DMS153 treated with DMSO at 0.1 percent for 48 hours (cell line): Measurements from ENCODE around the gene SBF2.
"Not testable (repeated sequence)": the region's sequence is repeated elsewhere in the genome, so short reads cannot be mapped to it uniquely, and the experiment has no call there.

ENCODE experiments used
- DNase-seq: peaks from one replicate; lab custom pipeline; 2025; ENCODE audit not compliant: unreplicated experiment; lab: John Stamatoyannopoulos, UW

Gene SBF2

DNA sequence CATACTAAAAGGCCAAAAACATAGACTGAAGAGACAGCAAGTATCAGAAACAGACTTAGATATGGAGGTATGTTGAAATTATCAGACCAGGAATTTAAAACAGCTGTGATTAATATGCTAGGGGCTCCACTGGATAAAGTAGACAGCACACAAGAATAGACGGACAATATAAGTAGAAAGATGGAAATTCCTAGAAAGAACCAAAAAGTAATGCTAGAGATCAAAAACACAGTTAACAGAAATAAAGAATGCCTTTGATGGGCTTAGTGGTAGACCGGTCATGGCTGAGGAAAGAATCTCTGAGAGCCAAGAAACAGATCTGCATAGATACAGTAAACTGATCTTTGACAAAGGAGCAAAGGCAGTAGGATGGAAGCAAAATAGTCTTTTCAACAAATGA is 380.0 kb downstream of the SBF2 start:
- DNase-seq = no peak

DNA sequence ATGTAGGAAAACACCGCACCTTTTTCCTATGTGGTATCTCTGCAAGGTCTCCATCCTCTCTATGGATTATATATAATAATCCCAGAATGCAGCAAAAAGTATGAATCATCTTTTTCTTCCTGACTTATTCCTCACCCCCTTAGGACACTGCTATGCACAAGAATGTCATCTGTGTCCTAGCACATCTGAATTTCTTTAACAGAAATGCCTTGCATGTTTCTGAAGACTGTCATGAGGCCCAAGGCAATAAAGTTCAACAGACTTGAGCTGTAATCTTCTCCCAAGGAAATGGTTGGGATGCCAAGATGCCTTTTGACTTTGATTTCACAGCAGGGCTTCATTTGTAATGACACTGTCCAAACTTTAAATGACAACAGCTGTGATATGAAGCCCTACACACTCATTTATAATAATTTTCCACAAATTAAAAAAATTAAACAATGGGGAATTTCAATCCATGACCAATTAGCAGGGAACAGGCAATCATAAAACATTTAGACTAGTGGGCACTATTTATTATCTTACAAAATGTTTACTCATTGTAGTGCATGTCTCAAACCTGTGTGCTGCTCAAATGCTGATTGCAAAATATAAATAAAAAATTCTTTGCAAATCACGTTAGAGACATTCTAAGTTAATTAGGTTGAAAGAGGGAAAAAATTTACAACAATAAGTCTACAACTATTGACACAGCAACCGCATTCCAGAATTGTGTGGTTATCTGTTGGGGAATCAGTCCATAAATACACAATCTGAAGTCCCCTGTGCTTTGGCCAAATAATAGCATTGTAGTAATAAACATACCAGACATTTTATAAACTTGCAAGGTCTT is 387.8 kb downstream of the SBF2 start:
- no peak for DNase-seq

DNA sequence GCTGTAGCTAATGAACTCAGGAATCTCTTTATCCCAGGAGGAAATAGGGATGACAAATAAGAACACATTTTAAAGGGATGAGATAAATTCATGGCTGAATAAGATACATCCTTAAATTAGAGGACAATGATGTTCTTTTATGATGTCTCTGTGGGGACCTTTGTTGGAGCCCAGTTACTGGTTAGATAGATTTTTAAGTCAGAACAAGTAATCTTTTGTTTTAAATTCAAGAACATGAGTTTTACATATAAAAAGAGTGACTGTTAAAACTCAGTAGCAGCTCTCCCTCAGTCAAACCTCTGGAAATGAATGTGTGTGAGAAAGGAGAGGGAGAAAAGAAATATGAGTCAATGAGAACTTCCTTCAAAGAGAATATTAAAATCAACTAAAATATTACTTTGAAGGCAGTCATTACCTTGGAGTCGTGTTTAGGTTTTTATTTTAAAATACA is 388.5 kb downstream of the SBF2 start:
- no peak for DNase-seq

DNA sequence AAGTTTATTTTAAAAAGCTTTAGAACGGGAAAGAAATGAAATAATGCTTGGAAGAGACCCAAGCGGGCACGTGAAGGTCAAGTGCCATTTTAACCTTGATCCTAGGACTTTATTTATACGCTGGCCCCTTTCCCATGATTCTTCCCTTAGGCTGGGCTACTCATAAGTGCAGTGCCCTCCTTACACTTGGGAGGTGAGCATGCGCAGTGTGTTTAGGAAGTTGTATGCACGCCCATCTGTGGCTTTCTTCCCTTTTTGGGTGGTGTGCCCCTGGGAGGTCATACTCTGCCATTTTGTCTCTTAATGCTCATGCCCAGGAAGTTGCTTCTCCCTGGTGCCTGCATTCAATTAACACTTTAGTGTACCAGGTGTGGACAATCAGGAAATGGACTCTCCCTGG is 390.4 kb downstream of the SBF2 start:
- DNase-seq = no peak

DNA sequence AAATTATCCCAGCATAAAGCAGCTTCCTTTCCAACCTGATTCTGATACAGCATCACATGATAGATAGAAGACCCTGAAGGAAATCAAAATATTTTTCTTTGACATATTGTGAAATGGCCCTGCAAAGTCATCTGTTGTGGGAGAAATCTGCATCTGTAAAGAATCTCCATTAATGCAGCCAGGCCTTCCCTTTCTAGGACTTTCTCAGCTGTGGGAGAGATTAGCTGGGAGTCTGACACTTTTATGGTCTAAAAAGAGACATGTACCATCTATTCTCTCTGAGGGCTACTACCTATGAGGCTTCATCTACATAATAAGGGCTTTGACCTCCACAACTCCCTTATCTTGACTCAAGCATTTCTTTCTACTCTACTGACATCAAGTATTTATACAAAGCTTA is 392.1 kb downstream of the SBF2 start:
- DNase-seq = no peak

DNA sequence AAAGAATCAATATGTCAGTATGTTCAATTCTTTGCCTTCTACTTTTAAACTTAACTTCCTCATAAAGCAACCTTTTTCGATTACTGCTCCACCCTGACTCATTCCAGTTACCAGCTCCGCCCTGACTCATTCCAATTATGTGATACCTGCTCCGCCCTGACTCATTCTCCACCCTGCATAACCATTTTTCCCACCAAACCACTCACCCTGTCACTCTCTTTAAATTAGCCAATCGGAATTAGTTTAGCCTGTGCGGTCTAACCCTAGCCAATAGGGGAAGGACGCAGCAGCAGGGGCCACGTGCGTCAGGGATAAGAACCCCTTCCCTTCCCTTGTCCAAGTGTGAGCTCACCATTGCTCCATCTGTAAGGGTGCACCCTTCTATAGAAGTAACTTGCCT is 393.8 kb downstream of the SBF2 start:
- not testable (repeated sequence) for DNase-seq

DNA sequence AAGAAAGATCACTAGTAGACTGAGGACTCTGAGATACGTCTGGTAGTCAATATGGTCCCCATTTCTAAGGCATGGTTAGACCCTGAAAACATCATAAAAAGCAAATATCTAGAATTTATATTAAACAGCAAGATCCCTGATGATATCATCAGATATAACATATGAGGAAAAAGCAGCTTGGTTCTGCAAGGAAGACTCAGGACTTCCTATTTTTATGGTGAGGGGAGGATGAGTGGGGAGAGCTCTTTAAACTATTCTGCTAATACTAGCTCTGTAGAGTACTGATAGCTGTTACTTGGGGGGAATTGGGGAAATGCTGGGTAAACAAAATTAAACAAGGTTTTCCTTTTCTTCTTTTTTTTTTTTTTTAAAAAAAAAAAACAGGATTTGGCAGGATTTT is 394.3 kb downstream of the SBF2 start:
- DNase-seq = no peak

DNA sequence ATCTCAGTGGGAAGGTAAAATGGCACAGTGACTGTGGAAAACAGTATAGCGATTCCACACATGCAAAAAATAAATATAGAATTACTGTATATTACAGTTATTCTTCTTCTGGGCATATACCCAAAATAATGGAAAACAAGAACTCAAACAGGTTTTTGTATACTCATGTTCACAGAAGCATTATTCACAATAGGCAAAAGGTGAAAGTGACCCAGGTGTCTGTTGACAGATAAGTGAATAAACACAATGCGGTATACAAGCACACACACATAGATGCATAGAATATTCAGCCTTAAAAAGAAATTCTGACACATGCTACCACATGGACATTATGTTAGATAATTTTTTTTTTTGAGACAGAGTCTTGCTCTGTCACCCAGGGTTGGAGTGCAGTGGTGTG is 397.1 kb downstream of the SBF2 start:
- no peak for DNase-seq

DNA sequence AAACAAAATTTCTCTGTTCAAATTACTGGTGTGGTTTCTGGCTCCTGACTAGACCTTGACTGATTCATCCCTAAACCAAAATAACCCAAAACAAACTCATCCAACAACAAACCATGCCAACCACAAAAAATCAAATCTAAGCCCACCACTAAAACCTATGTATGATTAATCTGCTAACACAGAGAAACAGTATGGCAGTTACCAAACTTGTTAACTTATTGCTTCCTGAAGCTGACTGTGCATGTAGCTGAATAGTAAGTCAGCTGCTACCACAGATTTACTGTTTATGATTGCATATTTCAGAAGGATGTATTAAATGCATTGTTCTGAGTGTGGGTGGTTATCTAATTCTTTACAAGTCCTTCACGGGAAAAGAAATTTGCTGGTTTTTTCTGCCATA is 399.0 kb downstream of the SBF2 start:
- no peak for DNase-seq

DNA sequence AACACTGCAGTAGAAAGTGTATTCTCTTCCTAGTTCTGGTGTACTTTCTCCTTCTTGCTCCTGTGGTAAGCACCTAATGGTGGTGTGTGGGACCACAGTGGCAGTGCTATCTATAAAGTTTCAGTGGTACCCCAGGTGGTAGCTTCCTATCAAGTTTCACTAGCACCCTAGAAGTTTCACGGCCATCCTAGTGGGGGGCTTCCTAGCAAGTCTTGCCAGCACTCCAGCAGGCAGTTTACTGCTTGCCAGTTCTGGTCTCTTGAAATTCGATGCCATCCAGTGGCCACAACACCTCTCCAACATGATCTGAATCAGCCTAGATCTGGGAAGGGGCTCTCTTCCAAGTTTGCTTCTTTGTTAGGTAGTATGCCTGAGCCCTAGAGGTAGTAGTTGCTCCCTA is 400.5 kb downstream of the SBF2 start:
- no peak for DNase-seq

DNA sequence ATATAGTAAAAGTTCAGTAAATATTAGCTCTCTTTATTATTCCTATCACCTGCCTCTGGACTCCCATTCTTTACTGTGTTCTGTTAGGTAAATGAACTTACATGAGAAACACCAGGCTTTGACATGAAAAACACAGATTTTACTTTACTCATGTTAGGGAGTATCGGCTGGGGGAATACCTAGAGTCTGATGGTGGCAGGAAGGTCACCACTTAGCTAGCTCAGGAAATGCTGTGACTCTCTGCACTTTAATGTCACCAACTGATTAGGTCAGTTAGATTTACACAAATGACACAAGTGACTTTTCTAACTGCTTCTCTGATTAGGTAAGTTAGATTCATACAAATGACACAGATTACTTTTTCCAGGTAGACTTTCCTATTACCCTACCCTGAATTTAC is 405.1 kb downstream of the SBF2 start:
- DNase-seq = no peak

DNA sequence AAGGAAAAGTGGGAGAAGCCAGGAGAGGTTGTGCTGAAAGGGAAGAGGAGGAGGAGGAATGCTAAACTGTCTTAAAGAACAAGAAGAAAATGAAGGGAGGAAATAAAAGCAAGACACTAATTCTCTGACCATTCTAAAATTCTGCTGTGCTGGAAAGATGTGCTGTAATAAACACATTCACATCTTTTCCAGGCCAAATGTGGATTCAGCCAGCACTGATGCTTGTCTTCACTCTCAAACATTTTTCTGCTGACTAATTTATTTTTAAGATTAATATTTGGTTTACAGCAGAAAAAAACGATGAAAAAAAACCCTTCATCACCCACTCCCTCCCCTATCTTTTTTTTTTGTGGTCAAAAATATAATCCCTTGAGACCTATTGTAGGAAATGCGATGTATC is 406.5 kb downstream of the SBF2 start:
- DNase-seq = no peak

DNA sequence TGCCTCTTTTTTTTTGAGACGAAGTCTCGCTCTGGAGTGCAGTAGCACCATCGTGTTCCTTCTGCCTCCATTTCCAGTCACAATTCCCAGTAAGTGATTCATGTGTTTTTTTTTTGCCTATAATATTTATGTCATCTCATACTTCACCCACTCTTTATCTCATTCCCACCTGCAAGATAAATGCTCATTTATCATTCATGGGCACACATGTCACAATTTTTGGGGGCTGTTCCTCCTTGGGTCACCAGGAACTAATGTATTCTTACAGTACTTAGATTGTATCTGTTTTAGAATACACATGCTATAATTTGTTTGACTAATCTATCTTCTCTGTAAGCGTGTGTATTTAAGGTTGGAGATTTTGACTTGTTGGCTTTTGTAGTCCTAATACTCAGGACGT is 407.4 kb downstream of the SBF2 start:
- DNase-seq = no peak

DNA sequence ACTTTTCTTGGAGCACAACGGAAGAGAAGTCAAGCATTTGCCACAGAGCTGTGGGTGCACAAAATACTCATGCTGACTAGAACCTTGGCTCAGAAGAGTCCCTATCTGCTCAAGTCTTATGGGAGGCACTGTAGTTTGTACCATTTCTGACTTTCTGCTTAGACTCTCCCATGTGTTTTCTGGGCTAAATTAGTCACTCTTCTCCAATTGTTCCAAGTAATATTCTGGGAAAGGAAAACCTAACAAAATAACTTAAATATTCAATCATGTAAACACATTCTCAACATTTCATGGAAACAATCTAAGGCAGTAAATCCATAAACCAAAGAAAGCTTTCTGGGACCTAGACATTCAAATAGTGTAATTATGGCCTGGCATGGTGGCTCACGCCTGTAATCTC is 409.4 kb downstream of the SBF2 start:
- no peak for DNase-seq

DNA sequence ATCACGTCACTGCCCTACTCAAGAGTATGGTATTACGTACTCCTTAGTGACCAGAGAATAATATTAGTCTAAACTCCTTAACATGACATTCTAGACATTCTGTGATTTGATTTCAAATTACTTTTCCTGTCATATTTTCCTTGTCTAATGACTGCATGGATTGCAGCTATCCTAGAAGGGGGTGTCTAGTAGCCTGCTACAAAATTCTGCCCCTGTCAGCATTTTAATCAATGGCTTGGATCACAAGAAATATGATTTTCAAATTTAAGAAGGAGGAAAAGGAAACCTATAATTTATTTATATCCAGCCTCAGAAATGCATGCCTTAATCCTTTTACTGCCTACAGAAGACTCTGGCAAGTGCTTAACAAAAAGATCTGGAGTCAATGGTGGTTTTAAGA is 413.4 kb downstream of the SBF2 start:
- no peak for DNase-seq

DNA sequence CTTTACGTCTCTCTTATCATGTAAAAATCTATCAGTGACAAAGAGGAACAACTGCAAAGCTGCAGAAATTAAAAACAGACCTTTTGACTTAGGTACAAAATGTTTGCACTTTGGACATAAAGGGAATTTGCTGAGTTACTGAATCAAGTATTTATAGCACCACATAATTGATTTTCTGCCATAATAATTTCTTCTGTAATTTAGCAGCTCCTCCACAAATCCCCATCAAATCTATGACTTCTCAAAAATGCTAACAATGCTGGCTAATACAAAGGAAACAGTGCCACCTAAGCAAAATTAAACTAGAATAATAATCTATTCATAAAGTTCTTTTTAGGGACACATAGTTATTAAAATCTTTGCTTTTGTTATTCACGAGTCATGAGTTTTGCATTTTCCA is 415.1 kb downstream of the SBF2 start:
- no peak for DNase-seq

DNA sequence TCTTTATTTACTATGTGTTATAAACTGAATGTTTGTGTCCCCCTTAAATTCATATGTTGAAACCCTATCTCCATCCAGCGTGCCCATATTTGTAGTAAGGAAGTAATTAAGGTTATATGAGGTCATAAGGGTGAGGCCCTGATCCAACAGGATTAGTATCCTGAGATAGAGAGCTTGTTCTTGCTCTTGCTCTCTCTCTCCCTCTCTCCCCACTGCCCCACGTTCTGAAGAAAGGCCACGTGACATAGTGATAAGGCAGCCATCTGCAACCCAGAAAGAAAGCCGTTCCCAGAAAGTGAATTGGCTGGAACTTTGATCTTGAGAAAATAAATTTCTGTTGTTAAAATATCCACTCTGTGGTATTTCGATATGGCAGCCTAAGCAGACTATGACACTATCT is 417.7 kb downstream of the SBF2 start:
- no peak for DNase-seq

DNA sequence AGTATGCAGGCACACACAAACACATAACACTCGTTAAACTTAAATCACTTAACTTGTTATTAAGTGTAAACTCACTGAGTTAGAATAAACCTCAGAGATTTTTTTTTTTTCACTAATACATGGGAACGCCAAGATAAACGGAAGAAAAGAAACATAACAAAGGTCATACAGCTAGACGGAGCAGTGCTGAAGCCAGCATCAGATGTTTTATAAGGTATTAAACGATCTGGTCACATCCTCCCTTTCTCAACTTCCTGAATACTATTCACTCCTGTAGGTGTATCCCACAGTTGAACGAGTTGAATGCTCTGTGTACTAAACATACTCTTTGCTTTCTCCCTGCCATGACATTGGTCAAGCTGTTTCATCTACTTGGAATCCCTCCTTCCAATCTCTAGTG is 418.2 kb downstream of the SBF2 start:
- DNase-seq = no peak

DNA sequence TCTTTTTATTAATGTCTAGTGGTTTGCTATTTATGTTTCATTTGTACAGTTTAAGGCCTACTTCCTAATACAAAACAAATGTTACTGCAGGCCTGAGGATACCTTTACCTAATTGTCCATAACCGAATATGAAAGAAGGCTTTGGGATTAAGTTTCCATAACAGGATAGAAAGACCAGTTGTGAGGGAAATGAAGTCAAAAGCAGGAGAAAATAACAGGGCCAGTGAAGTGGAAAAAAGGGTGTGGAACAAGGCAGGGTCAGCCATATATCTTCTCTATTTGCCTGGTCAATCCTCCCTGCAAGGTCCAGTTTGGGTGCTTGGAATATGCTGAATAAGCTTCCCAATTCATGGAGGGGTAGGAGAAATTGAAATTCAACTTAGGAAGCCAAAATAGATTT is 418.6 kb downstream of the SBF2 start:
- no peak for DNase-seq

DNA sequence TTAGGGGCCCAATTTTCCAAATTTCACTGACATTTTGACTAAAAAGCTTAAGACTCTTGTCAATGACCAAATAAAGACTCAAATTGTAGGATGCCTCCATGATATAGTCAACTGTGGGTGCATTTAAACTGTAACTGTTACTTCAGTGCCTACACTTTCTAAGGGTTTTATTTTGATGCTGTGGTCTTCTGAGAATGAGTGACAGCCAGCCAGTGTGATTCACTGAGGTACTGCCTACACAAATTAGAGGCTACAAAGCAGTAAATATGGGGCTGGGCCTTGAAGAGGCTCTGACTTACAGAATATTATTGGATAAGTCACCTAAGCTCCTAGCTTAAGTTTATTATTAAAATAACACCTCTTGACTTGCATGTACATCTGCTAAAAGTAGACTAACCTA is 419.6 kb downstream of the SBF2 start:
- DNase-seq = no peak

DNA sequence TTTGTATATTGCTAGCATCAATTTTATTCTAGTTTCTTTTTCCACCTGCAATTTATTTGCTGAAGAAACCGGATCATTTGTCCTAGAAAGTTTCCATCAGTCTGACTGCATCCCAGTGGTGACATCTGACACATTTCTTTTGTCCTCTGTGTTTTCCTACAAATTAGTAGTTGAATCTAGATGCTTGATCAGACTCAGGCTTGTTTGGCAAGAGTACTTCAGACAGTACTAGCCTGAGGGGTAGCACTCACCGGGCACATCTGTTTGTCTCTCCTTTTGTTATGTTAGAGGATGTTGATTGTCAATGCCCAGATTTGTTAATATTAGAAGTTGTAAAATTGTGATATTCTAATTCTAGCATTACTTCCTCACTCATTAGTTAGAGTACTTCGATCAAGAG is 425.4 kb downstream of the SBF2 start:
- no peak for DNase-seq

DNA sequence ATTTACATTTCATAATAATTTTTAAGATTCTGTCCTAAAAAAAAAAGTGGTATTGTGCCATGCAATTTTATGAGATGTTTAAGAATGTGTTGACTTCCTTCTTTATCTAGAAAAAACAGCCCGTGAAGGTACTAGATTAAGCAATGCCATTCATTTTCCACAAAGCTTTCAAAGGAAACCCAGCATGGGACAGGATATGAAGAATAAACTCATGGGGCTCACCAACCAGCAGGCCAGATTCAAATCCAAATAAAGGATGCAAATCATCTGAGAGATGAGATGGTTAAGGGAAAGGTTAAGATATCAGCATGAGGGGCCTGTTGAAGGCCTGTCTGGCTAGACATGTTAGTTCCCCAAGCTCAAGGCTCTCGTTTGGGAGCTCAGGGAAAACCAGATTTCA is 431.0 kb downstream of the SBF2 start:
- no peak for DNase-seq
